A549 (cell line): ENCODE data around the gene EIF4G3.

Experiments
- CHD2 ChIP-seq: fragments of 150-350 bp; IDR thresholded peaks from 2 replicates; pipeline ENCODE4 v1.6.1; 2014; ENCODE audit warnings: low read length; ENCODE audit not compliant: partially characterized antibody
- HDAC2 ChIP-seq: fragments of 200-600 bp; sonication (generic); IDR thresholded peaks from 2 replicates; pipeline ENCODE4 v1.6.1; 2016
- KDM1A ChIP-seq: fragments of 200-600 bp; sonication (generic); IDR thresholded peaks from 2 replicates; pipeline ENCODE4 v1.6.1; 2016; ENCODE audit warnings: low read depth, mild to moderate bottlenecking
- POLR2A ChIP-seq: IDR thresholded peaks from 2 replicates; pipeline ENCODE4 v1.6.1; 2012; ENCODE audit warnings: mild to moderate bottlenecking, low read length
- RAD21 ChIP-seq, 2 experiments: fragments of >200 bp in 1 of 2; sonication (Bioruptor Twin) in 1 of 2; formaldehyde crosslinking in 1 of 2; IDR thresholded peaks in 1 of 2; conservative IDR thresholded peaks in 1 of 2; 2 replicates in 1 of 2; 3 replicates in 1 of 2; pipeline ENCODE4 v1.6.1; 2012 to 2018; ENCODE audit warnings: inconsistent platforms in 1 of 2
- RNF2 ChIP-seq: fragments of 200-600 bp; sonication (generic); IDR thresholded peaks from 2 replicates; pipeline ENCODE4 v1.6.1; 2016; ENCODE audit warnings: low read depth, mild to moderate bottlenecking, antibody characterized with exemption, moderate library complexity, borderline replicate concordance
- TF ChIP-seq, protein P1 (sequence below): fragments of 200-600 bp; sonication (generic); IDR thresholded peaks from 2 replicates; pipeline ENCODE4 v1.6.1; 2016; ENCODE audit warnings: antibody characterized with exemption, mild to moderate bottlenecking, moderate library complexity
- TF ChIP-seq, protein P2 (sequence below): fragments of >200 bp; sonication (Bioruptor Twin); formaldehyde crosslinking; IDR thresholded peaks from 3 replicates; pipeline ENCODE4 v1.5.1; 2016
- TF ChIP-seq, protein P3 (sequence below): fragments of 450-650 bp; IDR thresholded peaks from 2 replicates; pipeline ENCODE4 v1.6.1; 2014; ENCODE audit warnings: antibody characterized with exemption
- TF ChIP-seq, protein P4 (sequence below): fragments of 250-450 bp; sonication (Bioruptor Pico); IDR thresholded peaks from 2 replicates; pipeline ENCODE4 v1.5.0; 2021; ENCODE audit warnings: mild to moderate bottlenecking, moderate library complexity, borderline replicate concordance

DNA sequence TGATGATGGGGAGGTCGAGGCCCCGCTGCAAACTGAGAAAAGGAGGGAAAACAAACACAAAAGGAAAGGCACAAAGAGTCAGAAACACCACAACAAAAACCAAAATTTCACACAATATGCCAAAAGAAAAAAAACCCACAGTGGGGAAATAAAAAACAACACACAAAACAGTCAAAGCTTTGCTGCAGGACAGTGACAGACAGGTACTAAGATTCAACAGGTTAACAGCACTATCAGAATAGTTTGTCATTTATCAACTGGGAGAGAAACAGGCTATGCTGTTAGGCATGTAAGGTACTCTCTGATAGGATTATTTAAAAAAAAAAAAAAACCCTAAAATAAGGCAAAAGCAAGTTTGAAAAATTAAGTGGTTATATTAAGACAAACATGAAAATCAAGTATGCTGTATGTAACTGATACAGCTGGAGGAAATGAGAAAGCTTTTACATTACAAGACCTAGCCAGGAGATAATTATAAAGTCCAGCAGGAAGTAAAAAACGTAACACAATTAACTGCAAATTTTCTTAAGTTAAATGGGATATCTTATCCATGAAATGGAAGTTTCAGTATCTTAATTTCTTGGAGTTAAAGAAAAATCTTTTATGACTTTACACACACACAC lies 179.0 kb downstream of the EIF4G3 start:
- TF ChIP-seq, protein P1, sequence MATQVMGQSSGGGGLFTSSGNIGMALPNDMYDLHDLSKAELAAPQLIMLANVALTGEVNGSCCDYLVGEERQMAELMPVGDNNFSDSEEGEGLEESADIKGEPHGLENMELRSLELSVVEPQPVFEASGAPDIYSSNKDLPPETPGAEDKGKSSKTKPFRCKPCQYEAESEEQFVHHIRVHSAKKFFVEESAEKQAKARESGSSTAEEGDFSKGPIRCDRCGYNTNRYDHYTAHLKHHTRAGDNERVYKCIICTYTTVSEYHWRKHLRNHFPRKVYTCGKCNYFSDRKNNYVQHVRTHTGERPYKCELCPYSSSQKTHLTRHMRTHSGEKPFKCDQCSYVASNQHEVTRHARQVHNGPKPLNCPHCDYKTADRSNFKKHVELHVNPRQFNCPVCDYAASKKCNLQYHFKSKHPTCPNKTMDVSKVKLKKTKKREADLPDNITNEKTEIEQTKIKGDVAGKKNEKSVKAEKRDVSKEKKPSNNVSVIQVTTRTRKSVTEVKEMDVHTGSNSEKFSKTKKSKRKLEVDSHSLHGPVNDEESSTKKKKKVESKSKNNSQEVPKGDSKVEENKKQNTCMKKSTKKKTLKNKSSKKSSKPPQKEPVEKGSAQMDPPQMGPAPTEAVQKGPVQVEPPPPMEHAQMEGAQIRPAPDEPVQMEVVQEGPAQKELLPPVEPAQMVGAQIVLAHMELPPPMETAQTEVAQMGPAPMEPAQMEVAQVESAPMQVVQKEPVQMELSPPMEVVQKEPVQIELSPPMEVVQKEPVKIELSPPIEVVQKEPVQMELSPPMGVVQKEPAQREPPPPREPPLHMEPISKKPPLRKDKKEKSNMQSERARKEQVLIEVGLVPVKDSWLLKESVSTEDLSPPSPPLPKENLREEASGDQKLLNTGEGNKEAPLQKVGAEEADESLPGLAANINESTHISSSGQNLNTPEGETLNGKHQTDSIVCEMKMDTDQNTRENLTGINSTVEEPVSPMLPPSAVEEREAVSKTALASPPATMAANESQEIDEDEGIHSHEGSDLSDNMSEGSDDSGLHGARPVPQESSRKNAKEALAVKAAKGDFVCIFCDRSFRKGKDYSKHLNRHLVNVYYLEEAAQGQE = no peak
- TF ChIP-seq POLR2A = no peak
- TF ChIP-seq, protein P2, sequence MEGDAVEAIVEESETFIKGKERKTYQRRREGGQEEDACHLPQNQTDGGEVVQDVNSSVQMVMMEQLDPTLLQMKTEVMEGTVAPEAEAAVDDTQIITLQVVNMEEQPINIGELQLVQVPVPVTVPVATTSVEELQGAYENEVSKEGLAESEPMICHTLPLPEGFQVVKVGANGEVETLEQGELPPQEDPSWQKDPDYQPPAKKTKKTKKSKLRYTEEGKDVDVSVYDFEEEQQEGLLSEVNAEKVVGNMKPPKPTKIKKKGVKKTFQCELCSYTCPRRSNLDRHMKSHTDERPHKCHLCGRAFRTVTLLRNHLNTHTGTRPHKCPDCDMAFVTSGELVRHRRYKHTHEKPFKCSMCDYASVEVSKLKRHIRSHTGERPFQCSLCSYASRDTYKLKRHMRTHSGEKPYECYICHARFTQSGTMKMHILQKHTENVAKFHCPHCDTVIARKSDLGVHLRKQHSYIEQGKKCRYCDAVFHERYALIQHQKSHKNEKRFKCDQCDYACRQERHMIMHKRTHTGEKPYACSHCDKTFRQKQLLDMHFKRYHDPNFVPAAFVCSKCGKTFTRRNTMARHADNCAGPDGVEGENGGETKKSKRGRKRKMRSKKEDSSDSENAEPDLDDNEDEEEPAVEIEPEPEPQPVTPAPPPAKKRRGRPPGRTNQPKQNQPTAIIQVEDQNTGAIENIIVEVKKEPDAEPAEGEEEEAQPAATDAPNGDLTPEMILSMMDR = no peak
- TF ChIP-seq CHD2 = no peak
- TF ChIP-seq, protein P3, sequence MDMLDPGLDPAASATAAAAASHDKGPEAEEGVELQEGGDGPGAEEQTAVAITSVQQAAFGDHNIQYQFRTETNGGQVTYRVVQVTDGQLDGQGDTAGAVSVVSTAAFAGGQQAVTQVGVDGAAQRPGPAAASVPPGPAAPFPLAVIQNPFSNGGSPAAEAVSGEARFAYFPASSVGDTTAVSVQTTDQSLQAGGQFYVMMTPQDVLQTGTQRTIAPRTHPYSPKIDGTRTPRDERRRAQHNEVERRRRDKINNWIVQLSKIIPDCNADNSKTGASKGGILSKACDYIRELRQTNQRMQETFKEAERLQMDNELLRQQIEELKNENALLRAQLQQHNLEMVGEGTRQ = no peak
- no peak for TF ChIP-seq KDM1A
- no peak for TF ChIP-seq RAD21 (conservative IDR thresholded peaks at IDR 0.05 in 1 of 2, IDR thresholded peaks at IDR 0.05 in 1 of 2)
- TF ChIP-seq, protein P4, sequence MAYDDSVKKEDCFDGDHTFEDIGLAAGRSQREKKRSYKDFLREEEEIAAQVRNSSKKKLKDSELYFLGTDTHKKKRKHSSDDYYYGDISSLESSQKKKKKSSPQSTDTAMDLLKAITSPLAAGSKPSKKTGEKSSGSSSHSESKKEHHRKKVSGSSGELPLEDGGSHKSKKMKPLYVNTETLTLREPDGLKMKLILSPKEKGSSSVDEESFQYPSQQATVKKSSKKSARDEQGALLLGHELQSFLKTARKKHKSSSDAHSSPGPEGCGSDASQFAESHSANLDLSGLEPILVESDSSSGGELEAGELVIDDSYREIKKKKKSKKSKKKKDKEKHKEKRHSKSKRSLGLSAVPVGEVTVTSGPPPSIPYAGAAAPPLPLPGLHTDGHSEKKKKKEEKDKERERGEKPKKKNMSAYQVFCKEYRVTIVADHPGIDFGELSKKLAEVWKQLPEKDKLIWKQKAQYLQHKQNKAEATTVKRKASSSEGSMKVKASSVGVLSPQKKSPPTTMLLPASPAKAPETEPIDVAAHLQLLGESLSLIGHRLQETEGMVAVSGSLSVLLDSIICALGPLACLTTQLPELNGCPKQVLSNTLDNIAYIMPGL (CRISPR knock-in tag) = no peak
- no peak for TF ChIP-seq HDAC2
- no peak for TF ChIP-seq RNF2
